Dermis blood vessel endothelial cell (primary cell): ENCODE data around the gene TRPC4. TPM values are rescaled to one million over a fixed set of nuclear protein-coding genes. Genes with fewer than 3 reads are reported as not detected.

Source experiments
- DNase-seq: peaks from one replicate; pipeline ENCODE4 v3.0.0; 2010
- total RNA-seq: library from RNA; depleted of rRNA; stranded (reverse); fragments of >200 nt; gene quantifications from 2 replicates; pipeline ENCODE4 v1.2.3, GENCODE V29; 2014

Gene TRPC4
- total RNA-seq, 1 donor from 2014 or later = 0.17 TPM

DNA sequence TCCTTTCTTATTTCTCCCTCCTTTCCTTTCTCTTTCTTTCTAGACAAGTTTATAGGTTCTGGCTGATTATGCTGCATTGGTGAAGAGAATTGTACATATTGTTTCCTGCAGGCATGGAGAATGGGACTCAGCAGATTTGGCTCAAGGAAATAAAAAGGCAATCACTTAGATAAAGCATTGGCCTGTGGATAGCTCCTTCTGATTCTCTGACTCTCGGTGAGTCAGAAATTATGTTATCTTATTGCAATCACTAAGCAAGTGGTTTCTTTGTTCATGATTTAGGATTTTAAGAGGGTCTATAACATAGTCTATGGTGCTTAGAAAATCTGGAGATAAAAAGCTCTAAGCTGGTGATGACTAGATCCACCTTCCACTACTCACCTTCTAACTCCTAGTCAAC, 217.0 kb downstream of the TRPC4 start:
- no peak for DNase-seq

DNA sequence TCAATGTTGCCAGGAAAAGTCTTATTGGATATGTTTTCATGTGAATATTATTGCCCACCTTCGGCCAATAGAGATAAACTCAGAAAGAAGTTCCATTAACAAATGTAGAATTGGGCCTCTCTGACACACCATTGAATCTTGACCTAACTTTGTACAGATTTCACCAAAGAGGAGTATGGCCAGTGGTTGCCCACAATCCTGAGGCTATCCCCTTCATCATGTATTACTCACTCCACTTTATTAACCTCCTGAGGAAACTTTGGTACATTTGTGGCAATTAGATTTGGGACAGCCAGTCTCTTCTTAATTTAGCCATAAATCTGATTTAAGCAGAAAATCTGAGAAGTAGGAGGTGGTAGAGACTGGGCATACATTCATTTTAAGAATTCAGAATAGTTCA, 217.7 kb downstream of the TRPC4 start:
- no peak for DNase-seq

DNA sequence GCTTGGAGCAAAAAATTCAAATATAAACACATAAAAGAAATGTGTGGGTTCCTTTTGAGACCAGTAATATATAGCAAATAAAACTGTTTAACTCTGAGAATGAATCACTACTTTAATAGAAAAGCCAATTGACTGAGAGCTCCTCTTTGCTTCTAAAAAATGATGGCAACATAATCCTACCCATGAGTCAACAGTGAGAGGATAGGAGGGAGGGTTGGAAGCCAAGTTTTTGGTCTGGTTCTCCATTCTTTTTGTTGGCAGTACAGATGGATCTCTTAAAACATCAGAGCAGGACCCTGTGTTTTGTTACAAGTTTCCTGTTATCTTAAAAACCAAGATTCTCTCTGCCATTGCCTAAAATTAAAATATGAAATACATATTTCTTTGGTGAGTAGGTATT, 221.0 kb downstream of the TRPC4 start:
- no peak for DNase-seq

DNA sequence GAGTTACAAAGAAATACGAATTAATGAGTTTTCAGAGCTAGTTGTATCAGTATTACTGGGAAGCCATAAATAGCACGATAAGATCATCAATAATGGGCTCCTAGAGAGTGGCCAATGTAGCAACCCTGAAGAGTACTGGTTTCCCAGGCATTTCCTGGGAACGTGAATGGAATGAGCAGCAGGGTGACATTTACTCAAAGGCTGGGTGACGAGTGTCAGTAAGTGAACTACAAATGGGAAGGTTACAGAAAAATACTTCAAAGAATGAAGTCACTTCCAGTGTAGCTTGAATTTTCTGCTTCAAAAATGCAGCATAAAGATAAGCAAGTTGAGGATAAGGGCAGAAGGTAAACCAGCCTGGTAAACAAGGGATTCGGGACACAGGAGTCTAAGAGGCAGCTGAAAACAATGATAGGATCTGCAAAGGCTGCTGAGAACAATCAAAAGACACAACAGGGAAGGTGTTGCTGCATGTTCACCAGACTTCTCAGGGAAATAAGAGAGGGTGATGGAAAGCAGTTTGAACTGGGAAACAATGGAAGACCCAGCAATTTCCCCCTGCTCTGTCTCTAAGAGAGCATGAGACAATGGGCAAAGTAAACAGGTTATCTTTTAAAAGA, 222.4 kb downstream of the TRPC4 start:
- peak; percentile 0 for DNase-seq

DNA sequence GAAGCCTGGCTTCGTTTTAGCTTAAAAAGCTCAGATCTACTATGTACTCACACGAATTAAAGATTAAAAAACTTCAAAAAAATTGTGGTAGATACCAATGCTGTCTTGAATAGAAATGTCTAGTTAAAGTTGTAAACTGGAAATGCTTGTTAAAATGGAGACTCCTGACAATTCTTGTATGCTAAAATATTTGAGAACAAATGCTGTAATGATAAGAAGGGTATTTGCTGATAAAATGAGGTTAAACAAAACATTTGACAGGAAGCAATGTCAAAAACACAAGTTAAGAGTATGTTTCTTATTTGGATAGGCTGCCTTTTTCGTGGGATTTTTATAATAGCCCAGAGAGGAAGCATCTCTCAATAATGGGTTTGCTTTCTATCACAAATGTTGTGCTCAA, 223.0 kb downstream of the TRPC4 start:
- no peak for DNase-seq

DNA sequence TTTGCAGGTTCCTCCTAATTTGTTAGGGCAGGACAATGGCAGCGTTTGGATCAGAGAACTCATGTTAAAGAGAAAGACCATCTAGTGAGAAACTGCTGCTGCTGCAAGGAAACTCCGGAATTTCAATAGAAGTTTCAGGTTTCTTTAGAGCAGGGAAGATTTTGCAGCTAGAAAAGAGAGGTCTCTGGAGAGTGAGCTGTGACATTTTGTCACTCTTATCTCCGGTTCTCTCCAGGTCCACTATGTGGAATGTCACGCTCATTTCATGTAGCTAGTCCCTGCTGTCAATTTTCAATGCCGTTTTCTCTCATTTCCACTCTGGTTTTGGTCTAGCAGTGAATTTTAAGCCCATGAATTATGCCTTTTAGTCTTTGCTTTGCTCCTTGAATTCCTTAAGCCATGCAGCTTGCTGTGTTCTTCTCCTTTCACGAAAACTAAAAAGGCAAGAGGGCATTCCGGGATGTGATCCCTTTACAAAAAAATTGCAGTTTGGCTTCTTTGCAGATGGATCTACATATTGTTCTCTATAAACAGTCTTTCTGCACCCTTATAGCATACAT, 224.3 kb downstream of the TRPC4 start:
- no peak for DNase-seq

DNA sequence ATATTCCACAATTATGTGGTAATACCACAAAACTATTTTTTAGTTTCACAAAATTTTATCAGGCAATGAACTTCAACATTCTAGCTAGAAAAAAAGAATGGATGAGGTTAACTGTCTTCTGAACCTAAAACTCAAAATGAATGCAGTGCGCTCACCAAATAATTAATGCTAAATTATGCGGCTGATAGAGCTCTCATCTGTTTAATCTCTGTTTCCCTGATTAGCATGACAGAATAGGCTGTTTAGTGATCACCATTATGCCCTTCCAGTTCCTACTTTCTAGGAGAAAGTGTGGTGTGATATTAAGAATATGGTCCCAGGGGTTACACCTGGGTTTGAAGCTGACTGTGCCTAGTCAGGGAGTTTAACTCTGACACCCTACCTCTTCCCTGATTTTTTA, 228.2 kb downstream of the TRPC4 start:
- no peak for DNase-seq

DNA sequence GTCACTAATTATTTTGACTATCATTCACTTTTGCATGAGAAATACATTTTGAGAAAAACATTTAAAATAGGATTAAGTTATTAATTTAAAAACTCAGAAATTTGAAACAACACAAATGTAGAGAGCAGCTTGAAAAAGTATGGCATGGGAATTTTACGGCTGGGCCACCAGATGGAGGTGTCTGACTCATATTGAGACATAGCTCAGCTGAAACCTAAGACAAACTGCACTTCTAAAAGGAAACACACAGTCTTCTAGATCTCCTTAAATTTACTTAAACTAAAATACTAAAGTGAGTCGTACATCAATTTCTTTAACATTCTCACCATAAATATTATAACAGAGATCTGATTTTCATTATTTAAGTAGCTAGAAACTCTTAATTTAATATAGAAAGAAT, 229.1 kb downstream of the TRPC4 start:
- DNase-seq = peak; percentile 63

DNA sequence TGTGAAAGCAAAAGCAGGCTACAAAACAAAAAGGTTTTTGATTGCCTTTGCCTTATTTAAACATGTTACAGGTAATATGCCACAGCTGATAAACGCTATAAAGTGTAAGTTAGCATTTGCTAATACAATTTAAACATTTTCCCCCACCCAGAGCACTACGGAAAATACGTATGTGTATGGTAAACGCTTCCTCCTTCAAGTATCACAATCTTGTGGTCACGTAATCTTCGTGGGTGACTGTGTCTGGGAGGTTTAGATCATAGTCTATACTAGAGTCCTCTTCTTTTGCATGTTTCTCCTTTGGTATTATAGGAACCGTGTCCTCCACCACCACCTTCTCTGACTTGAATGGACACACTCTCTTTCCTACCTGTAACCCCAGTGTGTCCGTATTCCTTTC, 232.9 kb downstream of the TRPC4 start:
- no peak for DNase-seq

DNA sequence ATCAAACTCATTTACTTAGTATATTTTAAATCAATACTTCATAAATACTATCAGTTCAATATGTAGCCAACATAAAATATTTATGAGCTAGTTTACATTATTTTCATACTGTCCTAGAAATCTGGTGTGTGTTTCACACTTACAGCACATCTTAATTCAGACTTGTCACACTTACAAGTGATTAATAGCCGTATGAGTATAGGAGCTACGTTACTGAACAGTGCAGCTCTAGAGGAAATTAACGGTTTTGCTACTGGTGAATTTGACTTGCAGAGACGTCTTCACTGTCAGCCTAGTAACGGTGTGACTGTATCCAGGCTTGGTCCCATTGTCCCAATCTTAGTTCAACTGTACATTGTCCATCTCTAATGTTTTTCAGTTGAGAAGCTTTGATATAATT, 237.3 kb downstream of the TRPC4 start:
- no peak for DNase-seq

DNA sequence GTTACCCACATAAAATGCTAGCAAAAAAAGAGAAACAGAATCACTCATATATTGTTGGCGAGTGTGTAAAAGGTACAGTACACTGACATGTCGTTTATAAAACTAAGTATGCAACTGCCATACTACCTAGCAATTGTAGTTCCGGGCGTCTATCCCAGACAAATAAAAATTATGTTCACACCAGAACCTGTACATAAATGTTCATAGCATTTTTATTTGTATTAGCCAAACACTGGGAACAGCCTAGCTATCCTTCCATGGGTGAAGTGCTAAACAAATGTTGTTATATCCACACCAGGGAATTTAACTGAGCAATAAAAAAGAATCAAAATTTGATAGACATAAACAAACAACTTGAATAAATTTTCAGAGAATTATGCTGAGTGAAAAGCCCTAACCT, 242.1 kb downstream of the TRPC4 start:
- no peak for DNase-seq

DNA sequence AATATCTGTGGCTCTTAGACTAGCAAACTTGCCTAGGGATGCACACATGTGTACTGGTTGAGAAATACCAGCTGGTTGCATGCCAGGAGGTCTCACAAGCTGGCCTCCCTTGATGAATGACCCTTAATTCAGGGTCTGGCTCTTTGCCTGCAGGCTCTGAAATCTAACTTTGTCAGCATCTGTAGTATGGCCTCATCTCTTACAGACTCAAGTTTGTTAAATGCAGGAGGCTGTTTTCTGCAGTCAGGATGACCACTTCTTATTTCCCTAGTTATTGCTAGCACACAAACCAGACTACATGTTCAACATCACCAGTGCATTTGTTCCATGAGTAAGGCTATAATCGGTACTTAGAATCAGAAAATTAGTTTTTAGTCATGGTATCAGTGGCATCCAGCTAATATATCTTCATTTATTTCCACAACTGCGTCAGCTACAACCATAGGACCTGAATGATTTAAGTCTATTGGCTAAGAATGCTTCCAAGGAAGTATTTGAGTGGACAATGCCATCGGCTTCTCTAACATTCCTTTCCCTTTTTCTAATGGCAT, 247.7 kb downstream of the TRPC4 start:
- DNase-seq = no peak

DNA sequence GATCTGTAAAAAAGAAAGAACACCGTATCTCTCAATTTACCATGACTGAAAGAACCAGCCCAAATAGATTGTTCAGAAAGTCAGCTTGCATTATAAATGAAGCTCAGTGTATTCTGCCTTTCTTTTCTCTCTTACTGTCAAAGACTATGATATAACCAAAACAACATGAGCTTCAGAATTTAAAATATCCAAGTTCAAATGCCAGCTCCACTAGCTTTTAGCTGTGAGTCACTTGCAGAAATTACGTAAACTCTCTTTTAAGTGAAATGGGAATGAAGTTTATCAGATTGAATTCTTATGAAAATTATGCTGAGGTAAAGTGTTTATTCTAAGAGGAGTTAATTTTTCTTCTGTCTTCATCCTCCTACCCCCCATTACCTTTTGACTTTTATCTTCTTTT, 251.0 kb downstream of the TRPC4 start:
- DNase-seq = no peak

DNA sequence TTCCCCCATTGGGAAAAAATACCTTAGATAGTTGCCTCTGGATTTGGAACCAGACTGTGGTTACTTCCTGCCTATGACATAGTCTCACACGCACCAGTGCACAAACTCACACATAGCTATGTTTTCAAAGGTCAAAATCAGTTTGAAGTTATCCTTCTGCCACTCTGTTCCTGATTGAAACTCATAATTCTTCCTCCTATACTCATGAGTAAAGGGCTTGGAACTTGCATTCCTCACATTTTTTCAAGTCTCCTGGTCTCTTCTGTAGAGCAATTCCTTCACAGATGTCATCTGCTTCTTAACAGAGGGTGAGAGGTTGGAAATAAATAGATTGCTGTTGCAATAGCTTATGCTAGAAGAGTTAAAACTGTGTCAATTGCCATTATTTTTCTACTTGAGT, 252.4 kb downstream of the TRPC4 start:
- peak; percentile 30 for DNase-seq

DNA sequence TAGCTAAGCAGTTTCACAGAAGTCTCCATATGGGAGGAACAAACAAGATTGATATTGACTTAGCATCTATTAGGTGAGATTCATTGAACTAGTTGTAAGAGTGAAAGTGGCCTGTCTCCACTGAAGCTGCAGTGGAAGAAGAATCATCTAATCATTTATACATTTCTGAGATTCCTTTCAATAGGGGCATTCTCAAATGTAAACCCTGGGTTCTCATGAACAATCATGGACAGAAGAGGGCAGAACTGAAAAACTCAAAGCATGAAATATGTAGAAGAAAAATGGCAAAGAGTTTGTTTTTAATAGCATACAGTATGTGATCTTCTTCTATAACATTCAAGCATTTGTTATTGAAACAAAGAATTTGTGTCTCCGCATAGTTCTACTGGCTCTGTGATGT, 253.4 kb downstream of the TRPC4 start:
- DNase-seq = no peak

DNA sequence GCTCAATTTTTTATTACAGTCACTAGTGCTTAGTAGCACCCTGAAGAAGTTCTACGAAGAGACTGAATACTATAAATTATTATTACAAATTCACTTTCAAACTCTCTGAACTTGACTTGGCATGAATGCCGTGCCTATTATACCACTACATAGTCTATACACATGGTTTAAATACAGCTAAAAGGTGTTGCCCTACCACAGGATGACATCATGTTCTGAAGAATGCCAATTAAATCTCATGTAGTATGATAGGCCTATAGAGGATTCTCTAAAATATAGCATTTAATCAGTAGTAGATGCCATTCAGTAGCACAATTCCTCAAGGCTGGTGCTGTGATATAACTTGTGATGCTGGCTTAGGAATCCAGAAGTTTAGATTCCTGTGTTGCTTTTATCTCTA, 254.3 kb downstream of the TRPC4 start:
- DNase-seq = no peak

DNA sequence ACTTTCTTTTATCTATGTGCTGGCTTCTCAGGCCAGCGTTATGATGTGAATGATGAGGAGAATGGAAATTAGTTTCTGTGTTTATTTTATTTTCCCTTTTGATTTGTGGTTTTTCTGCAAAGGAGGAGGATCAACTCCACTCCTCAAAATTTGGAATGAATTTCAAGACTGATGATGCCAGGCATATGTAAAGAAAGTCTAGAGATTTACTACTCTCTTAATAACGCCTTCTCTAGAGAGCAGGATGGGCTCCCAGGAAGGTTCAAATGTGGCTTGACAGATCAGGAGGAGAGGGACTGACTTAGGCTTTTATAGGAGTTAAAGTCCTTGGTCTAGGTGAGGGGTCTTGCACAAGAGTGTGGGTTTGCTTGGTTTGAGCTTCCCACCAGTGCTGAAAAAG, 255.9 kb downstream of the TRPC4 start:
- no peak for DNase-seq

DNA sequence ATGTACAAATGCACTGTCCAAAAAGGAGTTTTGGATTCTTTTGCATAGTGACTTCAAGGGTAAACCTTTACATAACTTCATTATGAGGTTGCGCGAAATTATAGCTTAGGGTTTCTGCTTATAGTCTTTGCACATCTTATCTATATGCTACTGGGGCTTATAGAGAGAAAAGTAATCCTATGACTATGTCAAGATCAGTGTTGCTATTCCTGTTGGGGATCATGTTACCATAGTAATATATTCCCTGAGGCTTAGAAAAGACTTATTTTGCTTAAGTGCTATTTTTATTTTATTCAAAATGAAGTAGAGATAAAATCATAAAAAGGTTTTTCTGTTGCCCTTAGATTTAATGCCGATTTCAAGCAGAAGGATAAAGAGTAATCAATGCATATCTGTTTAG, 256.3 kb downstream of the TRPC4 start:
- no peak for DNase-seq

DNA sequence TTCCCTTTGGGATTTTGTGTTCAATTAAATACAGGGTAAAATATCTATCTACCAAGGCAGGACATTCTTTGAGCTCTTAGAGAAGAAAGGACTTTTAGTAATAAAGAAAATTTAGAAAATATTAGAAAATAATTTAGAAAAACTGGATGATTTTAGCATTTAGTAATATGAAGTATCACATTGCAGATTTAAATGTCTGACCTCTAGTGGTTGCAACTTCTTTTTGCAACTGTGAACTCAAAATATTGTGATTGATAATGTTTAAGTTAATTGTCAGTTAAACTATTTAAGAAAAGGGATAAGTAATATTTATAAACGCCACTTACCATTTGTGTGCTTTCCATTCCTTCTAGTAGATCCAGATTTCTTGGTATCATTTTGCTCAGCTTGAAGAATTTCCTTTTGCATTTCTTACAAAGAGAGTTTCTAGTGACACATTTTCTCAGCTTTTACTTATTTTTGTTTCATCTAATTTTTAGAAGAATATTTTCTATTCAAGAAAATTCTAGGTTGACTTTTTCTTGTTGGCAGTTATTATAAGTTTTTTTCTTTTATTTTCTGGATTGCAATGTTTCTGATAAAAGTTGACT, 260.7 kb downstream of the TRPC4 start:
- DNase-seq = peak; percentile 30

DNA sequence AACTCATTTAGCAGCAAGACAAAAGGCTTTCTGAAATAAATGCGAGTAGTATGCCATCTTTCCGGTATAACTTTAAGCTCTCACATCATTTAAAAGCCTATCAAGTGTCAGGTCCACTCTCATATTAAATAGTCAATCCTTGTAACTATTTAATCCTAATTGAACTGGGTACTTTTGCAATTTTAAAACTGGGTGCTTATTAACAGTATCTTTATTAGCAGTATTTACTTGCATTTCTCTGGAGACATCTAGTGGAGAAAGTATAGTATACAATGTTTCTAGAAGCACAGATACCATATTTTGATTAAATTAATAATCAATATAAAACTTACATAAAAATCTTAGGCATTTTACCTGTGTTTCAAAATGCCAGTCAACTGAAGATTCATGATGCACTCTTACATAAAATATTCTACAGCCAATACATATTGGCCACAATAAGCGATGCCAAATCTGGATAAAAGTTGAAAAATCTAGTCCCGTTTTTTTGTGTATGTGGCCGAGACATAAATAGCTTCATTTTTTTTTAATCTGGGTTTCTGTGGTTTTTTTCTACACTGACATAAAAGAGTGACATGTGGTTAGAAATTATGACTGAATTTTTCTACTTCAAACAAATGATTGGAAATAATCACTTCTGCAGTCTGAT, 266.7 kb downstream of the TRPC4 start:
- DNase-seq = peak; percentile 50

DNA sequence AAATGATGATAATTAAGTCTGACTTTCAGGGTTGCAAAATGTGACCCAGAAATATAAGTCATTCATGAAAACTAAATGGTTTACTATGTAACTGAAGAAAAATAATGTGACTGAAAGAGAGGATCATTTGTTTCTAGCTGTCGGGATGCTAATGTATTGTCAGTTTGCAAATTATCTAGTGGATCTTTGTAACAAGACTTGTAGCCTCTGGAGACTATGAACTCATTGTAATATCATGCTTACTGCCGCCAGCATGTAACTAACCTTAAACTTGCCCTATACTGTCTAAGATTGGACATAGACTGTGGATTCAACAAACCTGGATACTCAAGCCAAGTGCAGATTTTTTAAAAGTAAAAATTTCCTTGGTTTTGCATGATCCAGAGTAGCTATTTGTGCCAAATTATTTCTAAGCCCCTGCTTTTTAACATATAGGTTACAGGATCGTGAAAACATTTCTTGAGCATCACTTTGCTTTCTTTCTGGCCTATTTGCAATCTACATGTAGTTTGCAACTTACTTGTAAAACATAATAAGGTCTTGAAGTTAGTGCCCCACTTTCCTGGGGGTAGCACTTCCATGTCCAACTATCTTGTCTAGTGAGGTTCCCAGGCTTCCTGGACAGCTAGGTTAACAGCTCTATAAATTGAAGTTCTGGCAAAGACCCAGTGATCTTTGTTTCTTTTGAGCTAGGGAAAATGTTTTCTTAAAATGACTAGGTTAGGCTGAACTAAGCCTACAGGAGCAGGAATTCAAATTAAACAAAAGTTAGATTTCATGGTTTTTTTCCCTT, 267.7 kb downstream of the TRPC4 start:
- peak; percentile 7 for DNase-seq

DNA sequence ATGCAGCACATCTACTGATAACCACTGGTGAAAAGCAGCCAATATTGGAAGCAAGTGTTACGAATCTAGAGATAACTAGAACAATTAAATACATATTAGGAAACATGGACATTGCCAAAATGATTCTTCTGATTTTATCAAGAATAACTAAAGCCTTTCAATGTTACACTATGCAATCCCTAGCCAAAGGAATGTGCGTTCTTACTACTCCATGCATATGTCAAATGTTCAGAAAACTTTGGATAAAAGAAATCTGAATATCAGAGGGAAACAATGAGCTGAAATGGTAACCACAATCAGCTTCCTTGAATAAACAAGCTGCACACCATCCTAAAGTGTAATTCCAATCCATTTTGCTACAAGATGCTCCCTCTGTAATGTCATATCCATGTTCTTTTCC, 270.1 kb downstream of the TRPC4 start:
- peak; percentile 1 for DNase-seq

DNA sequence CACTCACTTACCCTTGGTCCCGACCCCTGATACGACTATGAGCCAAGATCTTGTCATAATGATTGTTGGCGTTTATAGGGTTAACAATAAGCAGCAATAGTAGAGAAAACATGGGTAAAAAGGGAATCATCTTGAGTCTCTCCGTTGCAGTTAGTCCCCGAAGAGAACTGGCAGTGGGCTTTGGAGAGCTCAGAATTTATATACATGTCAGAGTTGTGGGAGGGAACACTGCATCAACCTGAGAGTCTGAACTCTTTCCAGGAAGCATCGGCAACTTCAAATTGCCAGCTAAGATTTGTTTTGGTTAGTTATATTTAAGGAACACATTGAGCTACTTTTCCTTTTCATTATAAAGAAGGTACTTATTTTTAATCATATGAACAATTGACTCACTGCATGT, 271.0 kb downstream of the TRPC4 start, which contains the start of gene POSTN:
POSTN (minus strand) TSS at position 172 of the 400 bp plus-strand sequence; CDS start at position 130, 42 bp downstream.
- peak; percentile 23 for DNase-seq
